Occipital lobe (tissue), 3 donors: ENCODE measurements around the gene UQCC2. TPM values are rescaled to one million over a fixed set of nuclear protein-coding genes. Genes with fewer than 3 reads are reported as not detected.

ENCODE experiments used
- DNase-seq: peaks from one replicate; lab custom pipeline; 2025; lab: John Stamatoyannopoulos, UW
- small RNA-seq: library from RNA; depleted of rRNA; stranded (forward); fragments of <200 nt; gene quantifications from one replicate; pipeline ENCODE3, GENCODE V24; 2014
- total RNA-seq: library from RNA; depleted of rRNA; stranded (reverse); fragments of >200 nt; gene quantifications from one replicate; pipeline ENCODE4 v1.2.3, GENCODE V29; 2014

The UQCC2 gene
- total RNA-seq, 1 donor from 2014 or later, result 15.8 TPM

- no peak for DNase-seq
These were observed 54.7 kb downstream of the UQCC2 start for GRCh38 chr6:33656844-33657243.

GRCh38 chr6:33654831-33655554 is 56.5 kb downstream of the UQCC2 start:
- no peak for DNase-seq

GRCh38 chr6:33652002-33652401 is 59.5 kb downstream of the UQCC2 start:
- DNase-seq, result no peak

GRCh38 chr6:33651403-33651802 is 60.1 kb downstream of the UQCC2 start:
- no peak for DNase-seq

Small RNA genes within 50 kb of the gene (small RNA-seq; reads per million reads assigned to genes)
- not detected for gene MIR3934

Other genes with a start within 250 kb of the UQCC2 start
- 3.7 TPM for gene BAK1, start 131.4 kb downstream of the UQCC2 start, total RNA-seq
- 0.78 TPM for gene ITPR3, start 90.4 kb downstream of the UQCC2 start, total RNA-seq
- gene IP6K3, start 35.2 kb upstream of the UQCC2 start, total RNA-seq, result not detected
- gene LEMD2, start 77.4 kb upstream of the UQCC2 start, total RNA-seq, result 31.8 TPM
- gene MLN, start 92.3 kb upstream of the UQCC2 start, total RNA-seq, result not detected